GF-D8 (cell line): Measurements from ENCODE around the gene NPR2.
A peak's percentile ranks its signal among the peaks of the same experiment; 100 is the strongest.

Source experiments
- DNase-seq: peaks from one replicate; lab custom pipeline; 2025; lab: John Stamatoyannopoulos, UW

The NPR2 gene

DNA sequence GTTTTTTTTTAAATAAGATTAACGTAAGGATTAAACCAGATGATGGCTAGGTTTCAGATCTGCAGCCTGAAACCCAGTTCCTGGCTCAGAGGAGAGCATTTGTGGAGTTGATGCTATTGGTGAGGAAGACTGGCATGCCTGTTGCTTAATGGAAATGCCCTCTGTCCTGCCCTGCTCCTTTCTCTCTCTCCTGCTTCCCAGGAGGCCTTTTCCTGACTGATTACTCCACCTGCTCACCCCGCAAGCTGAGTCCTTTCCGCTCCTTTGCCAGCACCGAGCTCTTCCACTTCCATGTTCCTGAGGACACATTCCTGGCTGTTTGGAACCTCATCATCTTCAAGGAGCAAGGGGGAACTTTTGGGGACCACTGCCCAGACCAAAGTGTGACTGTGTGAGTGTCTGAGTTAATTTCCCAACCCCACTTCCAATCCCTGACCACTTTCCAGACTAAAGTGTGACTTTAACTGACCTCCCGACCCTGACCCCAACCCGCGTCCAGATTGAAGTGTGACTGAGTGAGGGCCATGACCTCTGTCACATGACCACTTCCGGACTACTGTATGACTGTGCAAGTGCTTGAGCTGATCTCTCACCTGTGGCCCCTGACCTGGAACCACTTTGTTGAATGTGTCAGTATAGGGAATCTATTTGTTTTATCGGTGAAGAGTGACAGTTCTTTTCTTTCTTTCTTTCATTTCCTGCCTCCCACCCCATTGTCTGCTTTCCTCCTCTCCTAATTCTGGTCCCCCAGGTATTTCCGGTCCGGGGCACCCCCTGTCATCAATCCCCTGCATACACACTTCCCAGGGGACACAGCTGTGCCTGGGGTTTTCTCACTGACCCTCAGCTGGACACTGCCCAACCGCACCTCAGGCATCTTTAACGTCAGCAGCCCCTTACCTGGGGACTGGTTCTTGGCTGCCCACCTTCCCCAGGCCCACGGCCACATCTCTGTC is 43.1 kb downstream of the NPR2 start:
- no peak for DNase-seq

DNA sequence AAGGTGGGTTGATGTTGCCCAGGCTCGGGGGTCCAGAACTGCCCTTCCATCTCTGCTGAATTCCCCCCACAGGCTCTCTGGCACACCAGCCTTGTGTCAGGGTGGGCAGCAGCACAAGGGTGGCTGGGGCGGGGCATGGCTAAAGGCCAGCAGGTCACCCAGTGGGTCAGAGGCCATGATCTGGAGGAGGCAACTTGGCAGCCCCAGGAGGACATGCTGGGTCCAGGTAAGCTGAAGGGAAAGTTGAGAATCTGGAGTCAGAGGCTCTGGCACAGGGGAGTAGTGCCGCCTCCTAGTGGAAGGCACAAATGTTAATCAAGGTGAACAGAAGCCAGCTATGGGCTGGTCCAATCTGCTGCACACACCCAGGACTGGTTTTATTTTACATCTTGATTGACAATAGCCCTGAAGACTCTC is 43.8 kb downstream of the NPR2 start:
- DNase-seq = no peak

DNA sequence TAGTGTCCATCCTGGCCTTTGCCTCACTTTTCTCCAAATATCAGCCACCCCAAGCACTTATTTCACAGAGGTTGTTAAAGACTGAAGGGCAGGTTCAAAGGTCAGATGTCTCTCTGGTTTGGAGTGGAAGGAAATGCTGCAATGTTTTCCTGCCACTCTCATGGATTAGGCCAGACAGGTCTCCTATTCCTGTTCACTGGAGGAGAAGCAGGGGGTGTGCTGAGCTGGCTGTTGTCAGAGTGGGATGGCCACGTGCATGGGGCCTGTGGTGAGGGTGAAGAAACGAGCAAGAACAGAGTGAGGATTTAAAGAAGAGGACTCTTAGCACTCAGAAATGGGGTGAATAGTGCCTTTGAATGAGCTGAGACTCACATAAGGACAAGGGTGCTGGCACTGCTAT is 44.4 kb downstream of the NPR2 start:
- DNase-seq = peak; percentile 16

DNA sequence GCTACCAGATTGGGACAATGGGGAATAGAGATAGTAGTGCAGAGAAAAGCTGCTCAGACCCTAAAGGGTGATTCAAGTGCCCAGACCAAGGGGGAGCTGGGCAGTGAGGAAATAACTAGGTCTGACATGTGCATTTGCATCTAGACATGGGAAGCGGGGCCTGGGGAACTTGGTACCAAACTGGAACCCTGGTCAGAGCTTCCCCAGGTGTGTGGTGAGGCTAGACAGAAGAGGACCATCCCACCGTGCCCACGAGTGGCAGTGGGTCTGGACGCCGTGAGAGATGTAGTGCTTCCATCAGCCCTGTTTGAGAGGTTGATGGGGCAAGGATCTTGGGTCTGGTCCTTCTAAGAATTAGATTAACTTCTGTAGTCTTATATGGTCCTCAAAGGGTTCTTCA is 45.2 kb downstream of the NPR2 start:
- DNase-seq = no peak

DNA sequence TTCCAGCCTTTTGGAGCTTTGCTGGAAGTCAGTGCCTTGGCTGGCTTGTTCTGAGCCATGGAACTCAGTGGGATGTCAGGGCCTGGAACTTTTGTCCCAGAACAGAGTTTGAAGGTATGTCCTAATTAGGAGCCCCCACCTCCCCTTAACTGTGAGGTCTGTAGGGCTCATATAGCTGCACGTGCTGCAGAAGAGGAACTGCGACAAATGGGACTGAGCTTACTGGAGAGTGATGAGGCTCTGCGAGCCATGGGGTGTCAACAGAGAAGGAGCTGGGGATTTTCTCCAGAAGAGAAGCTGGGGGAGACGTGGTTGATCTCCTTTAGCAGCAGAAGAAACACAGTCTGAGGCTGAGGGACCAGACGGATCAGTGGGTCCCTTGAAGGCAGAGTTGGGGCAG is 48.5 kb downstream of the NPR2 start:
- DNase-seq = no peak

DNA sequence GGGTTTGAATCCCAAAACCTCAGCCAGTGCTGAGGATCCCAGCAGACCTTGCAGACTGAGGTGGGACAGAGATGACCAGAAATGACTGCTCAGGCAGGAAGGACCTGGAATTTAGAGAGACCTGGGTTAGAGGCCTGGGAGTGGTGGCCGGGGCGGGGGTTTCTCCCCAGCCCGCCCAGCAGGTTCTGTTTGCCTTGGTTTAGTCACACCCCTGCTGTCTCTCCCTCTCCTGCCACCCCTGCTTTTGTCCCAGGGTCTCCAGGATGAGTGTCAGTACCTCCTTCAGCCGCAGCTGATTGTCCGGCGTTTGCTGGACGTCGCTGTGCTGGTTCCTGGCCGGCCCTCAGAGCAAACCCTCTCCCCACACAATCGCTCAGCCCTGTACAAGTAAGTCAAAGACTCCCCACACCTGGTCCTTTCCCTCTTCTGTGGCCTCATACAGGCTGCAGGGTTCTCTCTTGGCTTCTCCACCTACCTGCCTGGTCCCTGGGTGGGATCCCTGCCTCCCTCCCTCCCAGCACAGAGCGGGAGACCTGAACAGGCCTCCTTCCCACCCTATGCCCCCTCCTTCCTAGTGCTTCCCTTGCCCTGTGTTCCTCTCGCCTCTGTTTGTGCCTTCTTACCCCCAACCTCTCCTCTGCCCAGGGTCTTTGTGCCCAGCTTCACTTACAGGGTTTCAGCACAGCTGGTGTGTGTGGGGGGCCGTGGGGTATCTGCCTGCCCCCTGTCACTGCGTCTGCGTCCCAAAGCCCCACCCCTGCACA is 49.7 kb downstream of the NPR2 start:
- DNase-seq = no peak

DNA sequence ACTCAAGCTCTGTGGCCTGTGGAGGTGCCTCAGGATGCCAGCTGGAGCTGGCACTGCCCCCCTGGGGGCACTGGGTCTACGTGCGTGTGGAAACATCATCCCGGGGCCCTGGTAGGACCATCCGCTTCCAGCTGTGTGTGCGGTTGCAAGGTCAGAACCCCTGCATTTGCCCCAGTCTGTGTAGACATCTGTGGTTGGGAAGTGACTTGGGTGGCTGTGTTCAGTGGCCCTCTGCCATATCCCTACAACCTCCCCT is 50.2 kb downstream of the NPR2 start:
- no peak for DNase-seq

DNA sequence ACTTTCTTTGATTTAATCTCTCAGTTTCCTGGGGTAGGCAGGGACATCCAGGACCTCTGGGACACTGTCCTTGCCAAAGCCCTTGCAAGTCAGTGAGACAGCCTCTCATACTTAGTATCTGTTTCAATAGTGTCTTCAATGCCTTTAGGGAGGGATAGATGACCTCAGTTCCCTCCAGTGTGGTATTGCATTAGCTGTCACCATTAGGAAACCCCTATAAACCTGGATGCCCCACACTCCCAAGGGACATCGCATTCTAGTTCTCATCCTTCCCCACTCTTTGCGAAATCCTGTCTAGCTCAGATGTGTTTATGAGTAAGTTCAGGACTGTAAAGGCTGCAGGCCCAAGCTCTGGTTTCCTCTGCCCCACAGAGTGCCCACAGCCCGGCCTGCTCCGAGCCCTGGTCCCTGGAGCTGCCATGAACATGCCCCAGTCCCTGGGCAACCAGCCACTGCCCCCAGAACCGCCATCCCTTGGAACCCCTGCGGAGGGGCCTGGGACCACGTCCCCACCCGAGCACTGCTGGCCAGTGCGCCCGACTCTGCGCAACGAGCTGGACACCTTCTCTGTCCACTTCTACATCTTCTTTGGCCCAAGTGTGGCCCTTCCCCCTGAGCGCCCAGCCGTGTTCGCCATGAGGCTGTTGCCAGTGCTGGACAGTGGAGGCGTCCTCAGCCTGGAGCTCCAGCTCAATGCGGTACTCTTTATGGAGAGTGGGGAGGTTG is 50.8 kb downstream of the NPR2 start:
- DNase-seq = no peak

DNA sequence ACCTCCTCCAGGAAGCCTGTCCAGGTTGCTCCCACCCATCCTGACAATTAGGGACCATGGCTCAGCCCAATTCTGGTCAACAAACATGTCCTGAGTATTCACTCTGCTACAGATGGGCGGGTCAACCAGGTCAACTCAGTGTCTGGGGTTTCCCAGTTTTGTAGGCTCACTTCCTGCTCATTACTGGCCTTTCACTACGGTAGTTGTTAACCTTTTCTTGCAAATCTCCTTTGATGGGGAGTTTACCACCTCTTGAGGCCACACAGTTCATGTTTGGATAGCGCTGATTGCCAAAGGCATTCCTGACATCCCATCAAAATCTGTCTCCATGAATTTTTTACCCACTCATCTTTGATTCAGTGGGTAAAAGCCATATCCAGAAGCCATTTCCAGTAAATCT is 51.4 kb downstream of the NPR2 start:
- DNase-seq = no peak

DNA sequence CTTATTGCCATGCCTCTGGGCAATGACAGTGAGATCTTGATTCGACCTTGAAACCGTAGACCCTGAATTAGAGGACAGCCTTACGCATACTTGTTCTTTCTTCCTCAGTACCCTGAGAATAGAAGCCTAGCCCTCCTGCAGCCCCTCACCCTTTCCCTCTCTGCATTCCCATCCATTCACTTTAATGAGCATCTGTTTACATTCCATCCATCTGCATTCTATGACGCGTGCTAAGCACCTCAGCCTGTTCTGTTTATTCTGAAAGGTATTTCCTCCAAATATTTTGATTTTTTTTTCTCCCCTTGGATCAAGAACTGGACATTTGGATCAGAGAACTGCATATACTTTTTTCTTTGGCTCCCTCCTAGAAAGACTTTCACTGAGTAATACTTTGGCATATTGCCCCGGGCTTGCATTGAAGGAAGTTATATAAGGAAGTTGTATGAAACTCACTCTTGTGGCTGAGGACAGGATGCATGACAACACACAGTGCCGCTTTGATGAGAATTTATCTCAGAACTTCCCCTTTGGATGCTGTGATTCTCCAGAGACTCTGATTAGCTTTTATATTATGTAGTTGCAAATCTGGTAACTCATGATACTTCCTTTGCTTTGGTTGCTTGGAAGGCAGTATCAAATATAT is 53.4 kb downstream of the NPR2 start:
- peak; percentile 93 for DNase-seq

DNA sequence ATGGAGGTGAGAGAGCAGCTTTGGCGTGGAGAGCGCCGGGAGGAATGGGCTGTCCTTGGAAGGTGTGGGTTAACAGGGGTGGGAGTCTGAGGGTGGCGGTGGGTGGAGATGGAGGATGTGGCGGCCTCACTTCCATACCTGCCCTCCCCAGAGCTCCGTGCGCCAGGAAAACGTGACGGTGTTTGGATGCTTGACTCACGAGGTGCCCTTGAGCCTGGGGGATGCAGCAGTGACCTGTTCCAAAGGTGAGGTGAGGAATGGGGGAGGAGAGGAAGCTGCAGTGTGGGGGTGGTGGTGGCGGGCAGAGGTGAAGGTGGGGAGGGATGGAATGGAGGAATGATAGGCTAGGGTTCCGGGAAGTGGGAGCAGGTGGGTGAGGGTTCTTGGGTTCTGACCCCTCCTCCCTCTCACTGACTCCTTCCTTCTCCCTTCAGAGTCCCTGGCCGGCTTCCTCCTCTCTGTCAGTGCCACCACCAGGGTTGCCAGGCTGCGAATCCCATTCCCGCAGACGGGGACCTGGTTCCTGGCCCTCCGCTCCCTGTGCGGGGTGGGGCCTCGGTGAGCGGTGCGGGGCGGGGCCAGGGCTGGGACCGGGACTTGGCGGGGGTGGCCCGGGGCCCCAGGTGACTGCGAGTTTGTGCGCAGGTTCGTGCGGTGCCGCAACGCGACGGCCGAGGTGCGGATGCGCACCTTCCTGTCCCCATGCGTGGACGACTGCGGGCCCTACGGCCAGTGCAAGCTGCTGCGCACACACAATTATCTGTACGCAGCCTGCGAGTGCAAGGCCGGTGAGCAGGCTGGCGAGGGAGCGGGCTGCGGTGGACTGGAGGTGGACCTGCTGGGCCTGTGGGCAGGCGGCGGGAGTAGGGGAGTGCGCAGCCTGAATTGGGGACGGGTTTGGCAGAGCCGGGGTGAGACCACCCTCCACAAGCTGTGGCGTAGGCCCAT is 54.7 kb downstream of the NPR2 start:
- no peak for DNase-seq

DNA sequence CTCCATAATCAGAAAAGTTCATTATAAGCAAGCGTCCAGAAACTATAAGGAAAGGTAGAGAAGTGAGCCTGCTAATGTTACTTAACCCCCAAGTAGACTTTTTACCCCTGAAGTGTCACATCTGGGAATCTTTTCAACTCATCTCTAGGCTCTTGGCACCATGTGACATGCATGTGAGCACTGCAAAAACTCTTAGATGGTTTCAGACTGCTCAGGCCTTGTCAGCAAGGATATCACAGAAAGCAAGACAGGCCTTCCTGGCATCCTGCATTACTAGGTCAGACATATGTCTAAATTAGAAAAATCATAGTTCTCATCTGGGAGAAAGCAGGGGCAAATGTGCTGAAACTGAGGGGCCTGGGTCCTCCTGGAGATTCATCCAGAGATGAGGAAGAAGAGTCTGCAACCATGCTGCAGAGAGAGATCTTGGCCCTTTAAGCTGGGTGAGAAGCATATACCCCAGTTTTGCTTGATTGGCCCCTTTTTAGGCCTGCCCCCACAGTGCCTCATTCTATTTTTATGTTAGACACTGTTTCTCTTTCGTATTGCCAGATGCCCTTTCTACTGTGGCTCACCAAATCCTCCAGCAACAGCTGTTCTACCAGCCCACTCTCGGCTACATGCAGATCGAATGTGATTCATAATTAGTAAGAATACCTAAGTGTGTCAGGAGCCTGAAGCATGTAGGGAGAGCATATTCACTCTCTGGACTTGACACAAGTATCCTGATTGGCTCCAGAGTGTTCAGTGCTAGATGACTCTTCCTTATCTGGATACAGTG is 56.6 kb downstream of the NPR2 start:
- DNase-seq = no peak

DNA sequence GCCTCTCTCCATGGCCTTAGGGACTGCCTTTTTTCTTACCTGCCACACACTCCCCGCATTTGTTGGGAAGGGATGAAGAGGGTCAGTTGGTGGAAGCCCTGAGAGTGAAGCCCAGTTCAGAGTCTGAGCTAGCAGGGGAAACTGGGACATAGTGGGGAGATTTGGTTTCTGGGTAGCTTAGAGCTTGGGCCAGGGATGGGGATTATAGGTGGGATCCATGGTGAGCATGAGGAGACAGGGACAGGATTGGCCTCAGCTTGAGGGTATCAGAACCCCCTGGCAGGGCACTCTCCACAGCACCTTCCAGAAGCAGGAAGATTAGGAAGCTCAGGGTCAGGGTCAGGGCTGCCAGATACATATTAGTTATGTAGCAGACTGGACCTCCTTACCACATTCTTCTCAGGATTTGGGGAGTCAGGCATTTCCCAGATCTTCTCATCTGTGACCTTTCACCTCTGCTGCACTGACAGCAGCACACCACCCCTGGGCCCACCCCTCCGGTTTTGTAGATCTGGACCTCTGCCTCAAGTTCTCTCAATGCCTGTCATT is 61.0 kb downstream of the NPR2 start:
- DNase-seq = no peak

DNA sequence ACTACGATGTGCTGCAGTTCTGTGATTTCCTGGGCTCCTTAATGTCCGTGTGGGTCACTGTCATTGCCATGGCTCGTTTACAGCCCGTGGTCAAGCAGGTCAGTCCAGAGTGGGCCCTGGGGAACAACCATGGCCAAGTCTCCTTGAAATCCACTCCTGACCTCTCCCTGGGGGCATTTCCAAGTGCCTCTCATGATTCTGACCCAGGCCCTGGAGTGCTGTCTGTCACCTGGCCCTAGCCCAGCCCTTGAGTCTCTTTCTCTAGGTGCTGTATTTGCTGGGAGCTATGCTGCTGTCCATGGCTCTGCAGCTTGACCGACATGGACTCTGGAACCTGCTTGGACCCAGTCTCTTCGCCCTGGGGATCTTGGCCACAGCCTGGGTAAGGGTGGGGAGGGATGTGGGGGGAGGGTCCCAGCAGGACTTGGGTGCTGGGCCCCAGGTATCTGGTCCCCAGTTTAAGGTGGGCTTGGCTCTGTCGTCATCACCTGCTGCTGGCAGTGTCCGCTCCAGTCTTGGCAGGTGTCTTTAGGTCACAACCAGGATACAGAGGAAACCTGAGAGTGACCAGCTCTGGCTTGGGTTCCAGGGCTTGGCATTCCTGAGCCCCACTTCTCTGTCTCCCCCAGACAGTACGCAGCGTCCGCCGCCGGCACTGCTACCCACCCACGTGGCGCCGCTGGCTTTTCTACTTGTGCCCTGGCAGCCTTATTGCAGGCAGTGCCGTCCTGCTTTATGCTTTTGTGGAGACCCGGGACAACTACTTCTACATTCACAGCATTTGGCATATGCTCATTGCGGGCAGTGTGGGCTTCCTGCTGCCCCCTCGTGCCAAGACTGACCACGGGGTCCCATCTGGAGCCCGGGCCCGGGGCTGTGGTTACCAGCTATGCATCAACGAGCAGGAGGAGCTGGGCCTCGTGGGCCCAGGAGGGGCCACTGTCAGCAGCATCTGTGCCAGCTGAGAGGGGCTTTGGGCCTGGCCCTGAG is 61.8 kb downstream of the NPR2 start:
- DNase-seq = no peak

DNA sequence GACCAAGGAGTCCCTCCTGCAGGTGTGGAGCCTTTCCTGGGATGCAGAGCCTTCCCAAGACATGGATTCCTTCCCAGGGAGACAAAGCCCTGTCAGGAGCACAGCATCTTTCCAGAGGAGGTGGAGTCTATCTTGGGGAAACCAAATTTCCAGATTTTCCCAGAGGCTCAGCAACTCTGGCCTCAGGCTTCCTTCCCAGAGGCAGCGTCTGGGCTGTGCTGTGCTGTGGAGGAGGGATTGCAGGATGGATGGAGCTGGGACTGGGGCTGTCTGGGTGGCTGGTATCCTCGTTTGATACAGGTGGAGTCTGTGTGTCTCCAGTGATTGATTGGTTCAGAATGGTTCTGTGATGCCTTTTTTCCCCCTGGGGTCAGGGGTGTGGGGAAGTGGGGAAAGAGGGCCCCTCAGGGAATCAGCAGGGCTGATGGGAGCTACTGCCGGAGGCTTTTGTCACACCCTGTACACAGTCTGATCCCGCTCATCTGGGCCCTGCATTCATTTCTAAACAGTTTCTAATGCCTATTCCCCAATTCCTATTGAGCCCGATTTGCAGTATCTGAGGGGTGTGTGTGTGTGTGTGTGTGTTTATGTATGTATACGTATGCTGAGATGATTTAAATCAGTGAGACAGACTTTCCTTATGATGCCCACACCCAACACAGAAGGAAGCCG is 62.8 kb downstream of the NPR2 start:
- DNase-seq = no peak

DNA sequence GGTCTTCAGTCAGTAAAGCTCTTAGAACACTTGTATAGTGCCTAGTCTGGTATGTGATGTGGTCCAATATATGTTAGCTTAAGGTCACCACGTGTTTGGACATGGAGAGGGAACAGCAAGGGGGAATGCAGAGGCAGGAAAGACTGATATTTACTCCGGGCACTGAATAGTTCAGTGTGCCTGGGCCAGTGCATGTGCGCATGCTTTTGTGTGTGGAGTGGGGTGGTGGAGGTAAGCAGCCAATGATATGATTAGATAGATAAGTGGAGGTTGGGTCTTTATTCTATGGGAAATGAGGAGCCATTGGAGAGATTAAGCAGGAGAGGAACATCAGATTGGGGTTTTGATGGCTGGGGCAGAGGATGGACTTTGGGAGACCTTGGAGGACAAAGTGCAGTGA is 64.8 kb downstream of the NPR2 start:
- no peak for DNase-seq

DNA sequence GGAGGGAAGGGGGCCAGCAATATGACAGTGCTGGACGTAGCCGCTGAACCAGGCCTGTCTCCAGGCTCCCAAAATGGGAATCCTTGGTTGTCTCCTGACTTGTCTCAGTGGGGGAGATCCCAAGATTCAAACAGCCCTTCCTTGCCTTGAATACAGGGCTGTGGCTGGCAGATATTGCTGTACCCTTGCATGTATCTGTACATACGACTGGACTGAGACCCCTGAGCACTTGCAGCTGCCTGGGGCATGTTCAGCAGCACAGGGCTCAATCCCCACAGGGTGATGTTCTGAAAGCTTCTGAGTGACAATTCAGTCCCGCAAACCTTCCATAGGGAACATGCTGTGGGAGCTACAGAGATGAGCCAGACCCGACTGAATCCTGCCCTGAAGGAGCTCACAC is 65.5 kb downstream of the NPR2 start:
- no peak for DNase-seq

DNA sequence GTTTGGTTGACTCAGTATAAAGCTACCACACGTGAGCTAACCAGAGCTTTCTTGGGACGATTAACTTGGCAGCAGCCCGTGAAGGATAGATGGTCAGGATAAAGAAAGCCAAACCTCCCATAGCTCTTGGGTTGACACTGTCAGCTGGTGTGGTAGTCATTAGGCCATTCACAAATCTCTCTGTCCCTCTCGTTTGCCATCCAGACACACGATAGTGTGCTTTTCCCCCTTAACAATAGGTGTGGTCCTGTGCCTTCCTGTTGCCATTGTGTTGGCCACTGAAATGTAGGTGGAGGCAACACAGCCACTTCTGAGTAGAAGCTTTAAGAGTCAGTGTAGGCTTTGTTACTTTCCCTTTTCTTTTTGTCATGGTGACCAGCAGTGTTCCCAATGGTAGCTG is 67.1 kb downstream of the NPR2 start:
- DNase-seq = no peak
